ENCODE measurements around the gene HSBP1L1. TPM values are rescaled to one million over a fixed set of nuclear protein-coding genes. Genes with fewer than 3 reads are reported as not detected.
"Not testable (repeated sequence)": the region's sequence is repeated elsewhere in the genome, so short reads cannot be mapped to it uniquely, and the experiment has no call there.

HSBP1L1 gene
- total RNA-seq, 1 donor from 2014 or later: 48.7 TPM

DNA sequence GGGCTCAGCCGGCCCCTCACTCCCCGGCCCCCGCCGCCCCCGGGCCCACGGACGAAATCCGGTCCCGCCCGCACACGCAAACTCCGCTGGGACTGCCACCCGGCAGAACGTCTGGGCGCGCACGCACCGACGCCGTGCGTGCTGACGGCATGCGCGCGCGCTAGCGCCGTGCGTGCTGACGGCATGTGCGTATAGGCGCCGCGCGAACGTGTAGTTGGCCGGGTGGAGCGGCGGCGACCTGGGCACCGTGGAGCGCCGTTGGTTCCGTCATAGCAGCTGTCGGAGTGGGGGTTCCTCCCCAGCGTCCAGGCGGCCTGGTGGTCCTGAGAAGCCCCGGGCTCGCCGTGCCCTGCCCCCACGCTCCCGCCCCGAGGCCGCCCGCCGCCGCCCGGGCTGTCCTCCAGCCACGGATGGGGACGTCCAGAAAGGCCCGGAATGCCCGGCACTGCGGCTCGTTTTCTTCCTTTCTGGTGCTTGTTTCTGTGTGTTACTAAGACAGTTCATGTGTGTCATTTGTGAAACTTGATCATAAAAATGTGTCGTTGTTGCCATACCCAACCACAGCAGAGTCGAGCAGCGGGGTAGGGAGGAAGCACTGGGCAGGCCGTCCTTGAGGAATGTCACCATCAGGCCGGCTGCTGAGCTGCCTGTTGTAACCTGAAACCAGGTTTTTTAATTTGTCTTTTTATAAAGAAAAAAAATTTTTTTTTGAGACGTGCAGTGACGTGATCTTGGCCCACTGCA, 24.2 kb downstream of the HSBP1L1 start, which contains the start of gene TXNL4A:
Gene TXNL4A, minus strand, starts transcription at position 113 of the 744 bp plus-strand sequence. CDS start 171 bp downstream, outside the sequence.
- ATAC-seq: peak; percentile 99
- Histone ChIP-seq H3K27me3 (no peaks in the 10 kb centered on the region), H3K4me1 (peaks cover 21% of the 10 kb centered on the region), H3K4me3 (peak within 1 kb of the TSS; percentile 94), H3K9me3 (no peaks in the 10 kb centered on the region), H3K36me3 (no peaks in the 10 kb centered on the region), H3K27ac (peak within 1 kb of the TSS; percentile 98)
- intact Hi-C loops (cut with DNase I): no loop called here
- peak; percentile 94 for DNase-seq
- no peak for TF ChIP-seq CTCF (IDR thresholded peaks at IDR 0.05)

GRCh38 chr18:79989195-79989497, 24.7 kb downstream of the HSBP1L1 start:
- peaks cover 19% of the 10 kb centered on the region for H3K4me1 ChIP-seq
- H3K27ac ChIP-seq: peak overlapping the region; percentile 98
- H3K9me3 ChIP-seq: no peaks in the 10 kb centered on the region
- H3K27me3 ChIP-seq: no peaks in the 10 kb centered on the region
- no peaks in the 10 kb centered on the region for H3K36me3 ChIP-seq
- ATAC-seq: no peak
- no peak for DNase-seq
- TF ChIP-seq CTCF (IDR thresholded peaks at IDR 0.05): no peak
- peak overlapping the region; percentile 94 for H3K4me3 ChIP-seq
- intact Hi-C loops (cut with DNase I): no loop called here

DNA sequence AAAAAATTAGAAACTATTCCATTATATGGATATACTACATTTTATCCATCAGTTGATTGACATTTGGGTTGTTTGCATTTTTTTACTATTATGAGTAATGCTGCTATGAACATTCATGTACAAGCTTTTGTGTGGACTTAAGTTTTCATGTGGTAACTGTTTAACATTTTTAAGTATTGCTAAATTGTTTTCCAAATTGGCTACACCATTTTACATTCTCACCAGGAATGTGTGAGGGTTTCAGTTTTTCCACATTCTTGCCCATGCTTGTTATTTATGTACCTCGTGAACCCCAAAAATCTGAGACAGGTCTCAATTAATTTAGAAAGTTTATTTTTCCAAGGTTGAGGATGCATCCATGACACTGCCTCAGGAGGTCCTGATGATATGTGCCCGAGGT, 27.1 kb downstream of the HSBP1L1 start:
- TF ChIP-seq CTCF (IDR thresholded peaks at IDR 0.05): no peak
- intact Hi-C loops (cut with DNase I): no loop called here
- ATAC-seq (no peak), DNase-seq (no peak)
- Histone ChIP-seq H3K27me3 (no peaks in the 10 kb centered on the region), H3K27ac (no peak overlapping the region), H3K36me3 (no peaks in the 10 kb centered on the region), H3K4me1 (peaks cover 17% of the 10 kb centered on the region), H3K9me3 (no peaks in the 10 kb centered on the region), H3K4me3 (no peak overlapping the region)

GRCh38 chr18:79999701-80000100, 35.3 kb downstream of the HSBP1L1 start:
- H3K9me3 ChIP-seq; H3K27me3 ChIP-seq; DNase-seq; H3K27ac ChIP-seq; H3K36me3 ChIP-seq; intact Hi-C loops (cut with DNase I); H3K4me3 ChIP-seq; H3K4me1 ChIP-seq; ATAC-seq: not testable (repeated sequence)

- TF ChIP-seq CTCF (IDR thresholded peaks at IDR 0.05): no peak
- Histone ChIP-seq H3K27me3 (no peaks in the 10 kb centered on the region), H3K4me1 (no peaks in the 10 kb centered on the region), H3K36me3 (no peaks in the 10 kb centered on the region), H3K4me3 (no peak overlapping the region), H3K9me3 (no peaks in the 10 kb centered on the region), H3K27ac (no peak overlapping the region)
- intact Hi-C loops (cut with DNase I): no loop called here
- DNase-seq (no peak), ATAC-seq (no peak)
Observed at GRCh38 chr18:80000877-80001276, 36.4 kb downstream of the HSBP1L1 start.

DNA sequence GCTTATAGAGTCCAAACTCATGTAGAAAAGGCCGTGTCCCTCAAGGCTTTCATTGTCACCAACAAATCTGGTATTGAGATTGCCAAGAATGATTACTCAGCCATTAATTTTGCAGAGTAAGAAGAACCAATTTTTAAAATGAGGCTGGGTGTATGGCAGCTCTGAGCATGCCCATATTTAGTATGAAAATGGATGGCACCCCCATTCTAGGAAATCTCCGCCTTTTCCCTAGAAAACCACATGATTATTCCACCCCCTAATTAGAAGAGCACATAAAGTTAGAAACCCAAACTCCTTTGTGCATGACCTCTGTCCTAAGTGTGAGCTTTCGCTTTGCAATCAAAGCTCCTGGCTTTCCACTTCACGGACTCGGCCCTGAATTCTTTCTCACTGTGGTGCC, 38.0 kb downstream of the HSBP1L1 start:
- TF ChIP-seq CTCF (IDR thresholded peaks at IDR 0.05): no peak
- intact Hi-C loops (cut with DNase I): no loop called here
- no peak for ATAC-seq

More for the DNA sequence above, 38.0 kb downstream of the HSBP1L1 start:
- Histone ChIP-seq H3K4me3 (no peak overlapping the region), H3K27ac (no peak overlapping the region), H3K36me3 (no peaks in the 10 kb centered on the region), H3K27me3 (no peaks in the 10 kb centered on the region), H3K4me1 (no peaks in the 10 kb centered on the region), H3K9me3 (no peaks in the 10 kb centered on the region)
- DNase-seq: no peak
